HG02884 (cell line): ENCODE results near the gene AADACL2.
"Not testable (repeated sequence)": the region's sequence is repeated elsewhere in the genome, so short reads cannot be mapped to it uniquely, and the experiment has no call there.

Experiments used
- ATAC-seq: cut with Tn5 transposase; IDR thresholded peaks from one replicate; pipeline ENCODE4 v1.9.1; 2021; ENCODE audit warnings: mild to moderate bottlenecking, moderate library complexity; ENCODE audit not compliant: unreplicated experiment

The AADACL2 gene

DNA sequence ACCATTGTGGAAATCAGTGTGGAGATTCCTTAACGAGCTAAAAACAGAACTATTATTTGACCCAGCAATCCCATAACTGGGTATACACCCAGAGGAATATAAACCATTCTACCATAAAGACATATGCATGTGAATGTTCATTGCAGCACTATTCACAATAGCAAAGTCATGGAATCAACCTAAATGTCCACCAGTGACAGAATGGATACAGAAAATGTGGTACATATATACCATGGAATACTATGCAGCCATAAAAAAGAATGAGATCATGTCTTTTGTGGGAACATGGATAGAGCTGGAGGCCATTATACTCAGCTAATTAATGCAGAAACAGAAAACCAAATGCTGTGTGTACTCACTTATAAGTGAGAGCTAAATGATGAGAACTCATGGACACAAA, 31.0 kb downstream of the AADACL2 start:
- not testable (repeated sequence) for ATAC-seq

DNA sequence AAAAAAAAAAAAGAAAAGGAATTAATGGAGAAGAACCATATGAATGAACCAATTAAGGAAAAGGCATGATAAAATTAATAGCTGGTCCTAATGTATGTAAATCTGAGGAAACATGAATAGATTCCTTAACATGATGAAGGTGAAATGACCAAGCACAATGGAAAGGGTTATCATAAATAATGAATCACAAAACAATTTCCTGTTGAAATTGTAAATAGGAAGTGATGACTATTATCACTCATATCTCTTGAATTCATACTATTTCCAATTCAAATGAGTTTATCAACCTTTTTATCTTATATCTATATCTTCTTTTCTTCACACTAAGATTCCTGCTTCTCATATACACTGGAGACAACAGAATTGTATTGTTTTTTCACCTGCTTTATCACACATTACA, 32.0 kb downstream of the AADACL2 start:
- ATAC-seq = no peak

DNA sequence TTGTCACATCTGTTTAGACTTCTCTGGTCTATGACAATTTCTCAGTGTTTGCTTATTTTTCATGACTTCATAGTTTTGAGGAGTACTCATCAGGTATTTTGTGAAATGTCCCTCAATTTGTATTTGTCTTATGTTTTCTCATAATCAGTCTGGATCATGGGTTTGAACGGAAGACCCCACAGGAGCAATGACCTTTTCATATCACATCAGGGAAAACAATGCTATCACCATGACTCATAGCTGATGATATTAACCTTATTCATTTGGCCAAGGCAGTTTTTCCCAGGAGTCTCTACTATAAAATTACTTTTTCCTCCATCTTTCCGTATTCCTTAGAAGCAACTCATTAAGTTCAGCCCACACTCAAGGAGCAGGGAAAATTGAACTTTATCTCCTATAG, 32.7 kb downstream of the AADACL2 start:
- ATAC-seq = no peak

DNA sequence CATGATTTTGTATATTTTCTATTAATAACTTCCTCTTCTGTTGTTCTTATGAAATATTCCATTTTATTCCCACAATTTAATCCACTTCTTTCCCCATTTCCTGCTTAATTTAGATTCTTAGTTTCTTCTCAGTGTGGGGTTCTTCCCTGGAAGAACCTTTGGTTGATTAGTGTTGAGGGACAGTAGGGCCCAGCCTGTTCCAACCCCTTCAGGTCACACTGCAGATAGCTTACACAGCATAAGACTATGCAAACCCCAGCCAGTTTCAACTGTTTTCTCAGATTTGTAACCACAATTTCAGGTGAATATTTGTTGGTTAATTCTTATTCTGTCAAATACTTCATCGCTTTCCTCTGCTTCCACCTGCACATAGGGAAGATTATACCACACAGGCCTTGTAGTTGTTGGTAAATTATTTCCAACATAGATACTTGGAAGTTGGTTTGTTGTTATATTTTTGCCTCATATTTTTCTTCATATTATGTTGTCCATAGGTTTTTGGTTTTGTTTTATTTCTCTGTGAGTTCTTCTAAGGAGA, 34.7 kb downstream of the AADACL2 start:
- no peak for ATAC-seq

DNA sequence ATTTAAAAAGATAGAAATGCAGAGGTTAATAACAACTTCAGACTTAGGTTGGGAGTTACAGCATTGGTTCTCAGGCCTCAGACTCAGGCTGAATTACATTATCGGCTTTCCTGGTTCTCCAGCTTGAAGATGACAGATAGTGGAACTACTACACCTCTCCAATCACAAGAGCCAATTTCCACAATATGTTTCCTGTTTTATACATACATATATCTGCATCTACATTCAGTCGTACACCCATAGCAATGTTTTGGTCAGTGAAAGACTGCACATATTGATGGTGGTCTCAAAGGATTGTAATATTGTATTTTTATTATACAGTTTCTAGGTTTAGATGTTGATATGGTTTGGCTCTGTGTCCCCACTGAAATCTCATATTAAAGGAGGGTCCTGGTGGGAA, 35.4 kb downstream of the AADACL2 start:
- no peak for ATAC-seq

DNA sequence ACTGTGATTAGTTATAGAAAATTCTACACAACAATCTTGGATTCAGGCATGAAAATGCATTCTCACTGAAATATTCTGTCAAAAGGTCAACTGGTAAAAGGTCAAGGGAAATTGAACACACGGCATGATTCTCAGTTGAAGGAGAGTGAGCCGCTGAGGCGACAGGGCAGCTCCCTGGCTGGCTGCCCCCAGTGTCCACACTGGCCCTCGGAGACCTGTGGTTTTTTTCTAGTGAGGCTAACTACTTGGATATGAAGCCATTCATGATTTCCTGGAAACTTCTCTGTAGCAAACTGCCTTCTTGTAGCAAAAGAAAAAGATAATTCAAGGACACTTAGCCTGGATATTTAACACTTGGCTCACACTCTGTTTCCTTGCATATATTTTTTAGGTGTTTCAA, 37.2 kb downstream of the AADACL2 start:
- ATAC-seq = no peak

DNA sequence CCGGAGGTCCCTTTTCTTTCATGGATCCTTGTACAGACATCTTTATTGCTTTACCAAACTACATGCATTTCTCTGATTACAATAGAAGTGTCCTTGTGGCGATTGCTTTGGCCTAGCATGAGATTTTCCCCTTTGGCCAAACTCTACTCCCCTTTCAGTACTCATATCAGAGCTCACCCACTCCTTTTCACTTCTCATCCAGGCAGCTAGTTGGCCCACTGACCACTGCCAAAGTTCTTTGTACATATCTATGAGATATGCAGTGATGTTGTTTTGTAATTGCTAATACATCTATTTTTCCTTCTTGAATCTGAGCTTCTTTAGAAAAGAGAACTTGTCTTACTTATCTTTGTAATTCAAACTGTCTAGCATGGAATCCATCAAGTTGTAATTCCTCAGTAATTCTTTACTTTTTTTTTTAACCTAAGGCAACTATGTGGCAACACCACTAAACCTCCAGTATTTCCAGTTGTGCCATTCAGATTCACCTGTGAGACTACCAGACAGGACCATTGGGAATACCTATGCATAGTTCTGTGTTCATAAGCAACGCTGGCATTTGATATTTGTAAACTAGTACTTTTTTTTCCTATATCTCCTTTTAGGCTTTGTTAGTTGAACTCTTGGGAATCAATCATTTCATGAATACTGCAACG, 39.2 kb downstream of the AADACL2 start:
- no peak for ATAC-seq

DNA sequence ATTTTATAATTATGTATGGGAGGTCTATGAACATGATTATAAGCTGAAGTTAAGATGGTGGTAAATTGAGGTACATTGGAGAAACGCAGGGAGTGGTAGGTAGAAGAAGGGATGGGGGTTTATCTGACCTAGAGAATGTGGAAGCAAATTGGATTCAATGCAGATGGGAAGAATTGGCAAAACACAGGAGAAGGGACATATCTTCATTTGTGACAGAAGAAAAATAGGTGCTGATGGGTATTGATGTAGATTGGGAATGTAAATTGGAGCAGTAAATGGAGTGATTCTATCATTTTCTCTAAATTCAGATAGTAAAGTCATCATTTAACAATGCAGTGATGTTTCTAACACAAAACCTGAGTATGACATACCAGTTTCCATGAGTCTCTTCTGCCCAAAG, 40.5 kb downstream of the AADACL2 start:
- no peak for ATAC-seq

DNA sequence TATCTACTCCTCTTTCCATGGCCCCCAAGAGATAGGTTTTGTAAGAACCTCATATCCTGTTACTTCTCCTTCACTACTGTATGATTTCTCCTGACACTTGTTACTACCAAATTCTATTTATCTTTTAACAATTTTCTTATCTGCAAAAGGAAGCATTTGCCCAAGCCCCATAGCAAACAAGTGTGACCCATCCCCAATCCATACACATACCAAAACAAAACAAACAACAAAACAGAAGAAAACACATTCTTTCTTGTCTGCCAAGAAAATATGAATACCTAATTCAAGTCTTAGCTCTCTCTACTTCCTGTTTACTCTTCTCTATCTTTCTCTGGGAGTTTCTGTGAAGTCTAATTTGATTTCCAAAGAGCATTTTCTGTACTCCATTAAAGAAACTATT, 41.2 kb downstream of the AADACL2 start:
- ATAC-seq = no peak

DNA sequence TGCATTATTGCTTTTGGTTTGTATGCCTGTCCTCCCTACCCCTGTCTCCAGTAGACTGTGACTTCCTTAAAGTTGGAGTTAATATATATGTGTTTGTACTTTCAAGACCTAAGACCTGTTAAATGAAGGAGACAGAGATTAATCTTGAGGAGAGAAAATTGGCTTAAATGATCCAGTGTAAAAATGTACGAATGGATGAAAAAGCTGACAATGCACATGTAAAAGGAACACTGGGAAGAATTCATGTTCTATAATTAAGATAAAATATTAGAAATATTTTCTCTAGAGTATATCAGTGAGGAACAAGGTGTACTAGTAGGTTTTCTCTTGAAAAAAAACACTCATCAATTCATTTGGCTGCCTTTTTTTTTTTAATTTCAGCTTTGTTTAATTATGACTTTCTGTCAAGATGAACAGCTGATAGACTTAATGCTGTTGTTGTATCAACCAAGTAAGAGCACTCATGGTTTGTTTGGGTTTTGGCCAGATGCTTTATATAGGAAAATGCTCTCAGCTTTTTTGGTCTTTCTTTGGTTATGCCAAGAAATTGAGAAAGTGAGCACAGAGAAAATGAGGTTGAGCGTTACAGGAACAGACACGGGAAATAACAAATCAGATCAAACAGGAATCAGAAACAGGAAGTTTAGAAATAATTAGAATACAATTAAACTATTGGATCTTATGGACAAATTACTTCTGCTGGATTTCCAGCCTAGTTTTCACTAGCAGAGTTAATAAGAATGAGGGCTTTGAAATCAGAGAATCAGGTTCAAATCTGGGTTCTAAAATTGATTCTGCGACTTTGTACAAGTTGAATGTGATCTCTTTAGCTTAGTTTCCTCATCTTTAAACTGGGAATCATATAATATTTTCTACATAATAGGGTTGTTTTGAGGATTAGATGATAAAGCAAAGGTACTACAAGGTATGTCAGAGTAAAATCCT, 41.9 kb downstream of the AADACL2 start:
- no peak for ATAC-seq

DNA sequence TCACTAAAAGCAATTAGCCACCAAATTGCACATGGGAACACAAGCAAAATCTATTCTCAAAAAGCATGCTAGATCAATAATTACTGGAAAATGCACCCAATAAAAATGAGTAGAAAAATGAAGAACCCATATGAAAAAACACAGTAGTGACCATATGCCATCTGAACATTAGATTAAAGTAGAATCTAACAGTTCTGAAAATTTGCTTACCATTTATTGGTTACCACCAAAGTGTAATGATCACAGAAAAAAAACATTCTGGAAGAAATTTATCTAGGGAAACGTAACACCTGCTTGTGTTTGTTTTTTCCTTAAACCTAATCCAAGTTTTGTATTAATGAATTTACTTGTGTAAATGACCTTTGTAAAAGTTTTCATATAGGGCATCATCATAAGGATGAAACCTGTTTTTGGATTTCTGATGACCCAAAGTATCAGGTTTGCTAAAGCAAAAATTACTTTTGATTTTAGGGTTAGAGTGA, 42.6 kb downstream of the AADACL2 start:
- no peak for ATAC-seq

DNA sequence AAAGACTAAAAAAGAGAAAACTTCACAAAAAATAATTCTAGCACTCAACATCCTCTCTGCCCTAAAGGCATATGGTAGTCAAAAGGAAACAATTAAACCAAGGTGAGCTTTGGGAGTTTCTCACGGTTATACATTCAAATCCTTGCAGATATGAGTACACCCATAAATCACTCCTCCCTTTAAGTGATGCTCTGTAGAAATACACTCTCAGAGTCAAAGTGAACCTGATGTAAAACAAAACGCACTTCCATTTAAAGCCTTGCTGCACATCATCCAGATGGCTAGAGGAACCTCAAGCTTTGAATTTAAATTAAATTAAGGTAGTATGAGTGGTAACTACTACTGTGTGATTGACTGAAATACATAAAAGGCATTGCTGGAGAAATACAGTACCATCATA, 44.2 kb downstream of the AADACL2 start:
- no peak for ATAC-seq

DNA sequence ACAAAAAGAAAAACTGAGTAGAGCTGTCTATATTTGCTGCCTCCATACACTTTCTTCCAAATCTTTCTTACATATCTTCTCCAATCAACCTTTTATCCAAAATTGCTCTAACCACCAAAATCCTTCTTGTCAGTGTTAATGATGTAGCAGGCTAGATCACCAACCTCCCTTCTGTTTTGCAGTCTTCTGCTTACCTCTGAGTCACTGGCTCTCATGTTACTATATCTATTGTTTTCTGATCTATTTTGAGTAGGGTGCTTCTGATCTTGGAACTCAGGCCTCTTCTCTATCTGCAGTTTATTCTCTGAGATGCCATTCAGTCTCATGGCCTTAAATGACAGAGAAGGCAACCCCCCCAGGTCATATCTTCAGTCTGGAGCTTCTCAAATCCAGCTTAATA, 53.9 kb downstream of the AADACL2 start:
- ATAC-seq = no peak

DNA sequence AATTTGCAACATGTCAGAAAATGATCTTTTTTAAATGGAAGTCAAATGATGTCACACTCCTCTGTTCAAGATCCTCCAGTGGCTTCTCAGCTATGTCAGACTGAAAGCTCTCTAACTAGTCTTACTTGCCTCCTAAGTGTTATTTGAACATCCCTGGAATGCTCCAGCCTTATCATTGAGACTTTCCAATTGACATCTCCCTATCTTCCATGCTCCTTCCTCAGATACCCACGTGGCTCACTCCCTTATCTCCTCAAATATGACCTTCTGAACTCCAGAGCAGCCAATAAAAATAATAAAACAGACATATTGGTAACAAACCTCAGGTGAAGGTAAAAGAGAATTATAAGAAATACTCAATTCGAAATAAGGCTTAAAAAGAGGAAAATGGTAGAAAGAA, 54.7 kb downstream of the AADACL2 start:
- ATAC-seq = no peak

DNA sequence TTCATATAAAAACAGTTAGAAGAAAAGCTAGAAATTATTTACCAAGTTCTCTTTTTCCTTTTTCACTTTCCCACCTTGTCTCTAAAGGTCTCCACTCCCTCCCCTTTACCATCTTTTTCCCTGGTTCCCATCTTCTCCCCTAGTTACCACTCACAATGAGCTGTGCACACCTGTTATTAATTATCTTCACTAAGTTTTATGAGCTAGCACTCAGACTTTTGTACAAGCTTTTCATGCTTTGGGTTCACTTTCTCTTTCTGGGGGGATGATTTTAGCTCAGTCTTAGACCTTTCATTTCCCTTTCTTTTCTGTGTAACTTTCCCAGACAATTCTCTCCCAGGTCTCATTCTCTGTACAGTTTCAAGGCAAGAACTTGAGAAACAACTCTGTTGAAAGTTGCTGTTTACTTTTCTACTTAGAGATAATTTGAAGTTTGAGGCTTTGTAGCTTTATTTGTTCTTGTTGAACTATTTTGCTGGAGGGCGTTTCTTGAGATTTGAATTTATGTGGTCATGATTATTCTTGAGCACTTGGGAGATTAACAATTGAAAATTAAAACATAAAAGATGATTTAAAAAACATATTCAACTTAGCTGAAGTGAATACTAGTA, 56.2 kb downstream of the AADACL2 start:
- ATAC-seq = no peak

DNA sequence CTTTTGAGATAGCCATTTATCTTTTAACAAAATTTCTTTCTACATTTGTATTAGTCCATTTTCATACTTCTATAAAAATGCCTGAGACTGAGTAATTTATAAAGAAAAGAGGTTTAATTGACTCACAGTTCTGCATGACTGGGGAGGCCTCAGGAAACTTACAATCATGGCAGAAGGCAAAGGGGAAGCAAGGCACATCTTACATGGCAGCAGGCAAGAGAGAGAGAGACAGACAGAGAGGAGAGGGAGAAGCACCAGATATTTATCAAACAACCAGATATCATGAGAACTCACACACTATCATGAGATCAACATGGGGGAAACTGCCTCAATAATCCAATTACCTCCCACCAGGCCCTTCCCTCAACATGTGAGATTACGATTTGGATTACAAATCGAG, 57.0 kb downstream of the AADACL2 start:
- not testable (repeated sequence) for ATAC-seq

DNA sequence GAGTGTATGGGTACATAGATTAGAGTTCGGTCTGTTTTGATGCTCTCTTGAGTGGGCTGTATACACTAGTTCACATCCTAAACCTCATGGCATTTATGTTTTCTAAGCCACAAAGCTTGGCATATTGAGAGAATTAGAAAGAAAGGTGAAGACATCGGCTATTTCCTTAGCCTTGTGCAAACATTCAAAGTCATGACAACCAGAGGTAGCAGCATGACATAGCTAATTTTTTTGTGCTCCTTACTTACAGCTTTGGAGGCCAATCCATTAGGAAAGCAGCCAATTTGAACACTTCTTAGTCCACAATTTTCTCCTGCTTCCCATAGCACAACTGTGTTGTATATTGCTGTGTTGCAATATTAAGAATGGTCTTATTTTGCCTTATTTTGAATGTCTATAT, 58.7 kb downstream of the AADACL2 start:
- no peak for ATAC-seq

DNA sequence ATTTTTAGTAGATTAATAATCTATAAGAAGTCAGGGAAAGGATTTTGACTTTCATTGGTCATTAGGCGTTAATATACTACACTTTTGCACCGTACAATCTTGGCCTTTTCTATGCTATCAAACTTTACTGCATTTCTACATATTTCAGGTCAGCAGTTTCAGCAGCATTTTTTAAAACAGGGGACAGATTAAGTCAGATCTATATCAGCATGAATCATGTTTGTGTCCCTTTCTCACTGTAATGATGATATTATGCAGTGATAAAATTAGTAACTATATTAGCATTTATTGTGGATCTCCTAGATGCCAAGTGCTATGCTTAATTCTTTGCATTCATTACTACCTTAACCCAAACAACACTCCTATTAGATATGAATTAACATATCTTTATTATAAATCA, 59.9 kb downstream of the AADACL2 start:
- ATAC-seq = no peak

DNA sequence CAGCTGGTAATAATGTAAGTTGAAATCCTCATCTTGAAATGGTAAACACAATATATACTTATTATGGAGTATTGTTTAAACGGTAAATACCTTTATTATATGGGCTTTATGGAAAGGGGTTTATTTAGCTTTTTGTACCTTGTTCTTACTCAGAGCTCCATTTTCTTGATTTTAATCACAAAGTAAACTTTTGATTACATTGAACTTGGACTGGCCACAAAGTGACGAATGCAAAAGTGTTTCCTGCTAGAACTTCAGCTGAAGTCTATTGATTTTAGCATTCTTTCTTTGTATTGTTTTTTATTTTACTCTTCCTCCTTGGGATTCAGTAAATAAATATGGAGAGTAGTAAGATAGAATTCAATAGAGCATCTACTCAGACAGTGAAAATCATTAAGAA, 60.4 kb downstream of the AADACL2 start:
- ATAC-seq = no peak

DNA sequence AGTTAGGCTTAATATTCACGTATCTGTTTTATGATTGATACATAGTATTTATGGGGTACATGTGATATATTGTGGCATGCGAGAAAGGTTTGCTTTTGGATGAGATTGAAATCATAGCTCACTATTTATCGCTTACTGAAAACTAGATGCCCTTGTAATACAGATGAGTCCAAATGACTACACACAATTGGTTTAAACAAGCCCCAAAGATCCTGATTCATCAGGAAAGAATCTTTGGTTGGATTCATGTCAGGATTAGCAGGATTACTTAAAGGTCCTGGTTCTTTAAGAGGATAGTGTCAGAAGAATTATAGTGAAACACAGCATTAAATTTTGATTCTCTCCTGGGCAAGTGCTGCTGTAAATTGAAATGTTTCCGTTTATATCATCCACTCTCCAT, 61.5 kb downstream of the AADACL2 start:
- no peak for ATAC-seq

DNA sequence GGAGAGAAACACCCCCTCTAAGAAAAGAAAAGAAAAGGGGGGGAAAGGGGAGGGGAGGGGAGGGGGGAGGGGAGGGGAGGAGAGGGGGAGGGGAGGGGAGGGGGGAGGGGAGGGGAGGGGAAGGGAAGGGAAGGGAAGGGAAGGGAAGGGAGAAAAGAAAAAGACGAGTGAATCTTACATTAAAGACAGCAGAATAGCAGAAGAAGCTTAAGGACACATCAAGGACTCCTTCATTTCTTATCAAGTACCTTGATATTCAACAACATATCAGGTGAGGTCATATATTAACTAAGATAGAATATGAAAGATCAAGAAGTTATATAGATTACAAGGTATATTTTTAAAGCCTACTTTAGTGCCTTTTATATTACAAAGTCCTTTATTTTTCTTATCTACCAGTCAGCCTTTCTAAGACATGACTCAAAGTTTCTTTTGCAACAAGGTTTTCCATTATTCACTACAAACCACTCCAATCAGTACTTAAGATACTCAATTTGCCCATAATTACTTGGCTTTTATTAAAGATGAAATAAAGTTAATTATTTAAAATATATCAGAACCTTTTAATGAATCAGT, 62.5 kb downstream of the AADACL2 start:
- no peak for ATAC-seq
